Bronchial epithelial cell (primary cell): ENCODE measurements around the gene SPON1. TPM values are rescaled to one million over a fixed set of nuclear protein-coding genes. Genes with fewer than 3 reads are reported as not detected.

ENCODE experiments used
- DNase-seq: peaks from one replicate; pipeline ENCODE4 v3.0.0-alpha.2; 2010; ENCODE audit warnings: low read depth
- FAIRE-seq: peaks from 2 replicates; lab custom pipeline; 2011; peaks lifted over from hg19 to GRCh38; lab: Jason Lieb, UNC
- H3K27me3 ChIP-seq: 2 replicates; pipeline ENCODE4 v1.5.1; 2011; ENCODE audit warnings: low read length; ENCODE audit not compliant: control insufficient read depth, insufficient read depth
- H3K36me3 ChIP-seq: 2 replicates; pipeline ENCODE4 v1.5.1; 2011; ENCODE audit warnings: low read length; ENCODE audit not compliant: control insufficient read depth, insufficient read depth
- H3K4me3 ChIP-seq: 2 replicates; pipeline ENCODE4 v1.5.1; 2011; ENCODE audit warnings: mild to moderate bottlenecking, low read depth, low read length, control low read depth
- CTCF ChIP-seq: IDR thresholded peaks from 2 replicates; pipeline ENCODE4 v1.5.1; 2011; ENCODE audit warnings: mild to moderate bottlenecking, moderate library complexity, low read length, control low read depth, inconsistent platforms; ENCODE audit not compliant: insufficient read depth, severe bottlenecking
- total RNA-seq: library from RNA; depleted of rRNA; stranded (reverse); fragments of >200 nt; gene quantifications from 2 replicates; pipeline ENCODE4 v1.2.1, GENCODE V29; 2014

The SPON1 gene
- total RNA-seq, 1 donor from 2014 or later = 0.26 TPM

GRCh38 chr11:14109742-14110141 lies 147.2 kb downstream of the SPON1 start:
- DNase-seq (no peak), FAIRE-seq (no peak)
- TF ChIP-seq CTCF = no peak
- peaks cover 1% of the 10 kb centered on the region for H3K27me3 ChIP-seq
- no peak overlapping the region for H3K4me3 ChIP-seq
- H3K36me3 ChIP-seq = no peaks in the 10 kb centered on the region

GRCh38 chr11:14110629-14111028 lies 148.1 kb downstream of the SPON1 start:
- no peak for TF ChIP-seq CTCF
- H3K27me3 ChIP-seq = peaks cover 1% of the 10 kb centered on the region
- DNase-seq = no peak
- H3K4me3 ChIP-seq = no peak overlapping the region
- H3K36me3 ChIP-seq = no peaks in the 10 kb centered on the region
- FAIRE-seq = no peak

GRCh38 chr11:14111496-14111895 lies 149.0 kb downstream of the SPON1 start:
- Histone ChIP-seq H3K4me3 (no peak overlapping the region), H3K27me3 (peaks cover 1% of the 10 kb centered on the region), H3K36me3 (no peaks in the 10 kb centered on the region)
- no peak for TF ChIP-seq CTCF
- DNase-seq (no peak), FAIRE-seq (no peak)

GRCh38 chr11:14112721-14113120 lies 150.2 kb downstream of the SPON1 start:
- H3K27me3 ChIP-seq = no peaks in the 10 kb centered on the region
- FAIRE-seq = no peak

GRCh38 chr11:14114269-14114668 lies 151.7 kb downstream of the SPON1 start:
- no peak for FAIRE-seq
- no peaks in the 10 kb centered on the region for H3K36me3 ChIP-seq
- no peak for TF ChIP-seq CTCF

More at GRCh38 chr11:14112721-14113120, 150.2 kb downstream of the SPON1 start:
- TF ChIP-seq CTCF = no peak
- DNase-seq = no peak
- Histone ChIP-seq H3K36me3 (no peaks in the 10 kb centered on the region), H3K4me3 (no peak overlapping the region)

GRCh38 chr11:14114786-14115185 lies 152.3 kb downstream of the SPON1 start:
- FAIRE-seq = no peak
- no peaks in the 10 kb centered on the region for H3K36me3 ChIP-seq
- H3K27me3 ChIP-seq = no peaks in the 10 kb centered on the region
- no peak overlapping the region for H3K4me3 ChIP-seq
- DNase-seq = no peak
- no peak for TF ChIP-seq CTCF

More at GRCh38 chr11:14114269-14114668, 151.7 kb downstream of the SPON1 start:
- no peaks in the 10 kb centered on the region for H3K27me3 ChIP-seq
- DNase-seq = peak; percentile 26
- no peak overlapping the region for H3K4me3 ChIP-seq
